Neutrophil (primary cell): Measurements from ENCODE around the gene DIP2C.

Experiments
- H3K27ac ChIP-seq: fragments of 200-600 bp; sonication (generic); 2 replicates; pipeline ENCODE4 v1.5.1; 2016; ENCODE audit warnings: mild to moderate bottlenecking, moderate library complexity
- H3K27me3 ChIP-seq: fragments of 200-600 bp; sonication (generic); 2 replicates; pipeline ENCODE4 v1.6.0; 2016; ENCODE audit warnings: mild to moderate bottlenecking
- H3K36me3 ChIP-seq: fragments of 200-600 bp; sonication (generic); 2 replicates; pipeline ENCODE4 v1.5.1; 2017
- H3K4me1 ChIP-seq, 2 experiments: fragments of 200-600 bp in 1 of 2; sonication (generic) in 1 of 2; 1 replicate in 1 of 2; 2 replicates in 1 of 2; pipeline versions ENCODE4 v1.5.1 to v1.6.1; 2013 to 2016; ENCODE audit warnings: low read depth in 1 of 2, low read length in 1 of 2, mild to moderate bottlenecking in 1 of 2, moderate library complexity in 1 of 2; ENCODE audit not compliant: control insufficient read depth in 1 of 2, insufficient read depth in 1 of 2
- H3K4me3 ChIP-seq, 2 experiments: fragments of 200-600 bp in 1 of 2; sonication (generic) in 1 of 2; 1 replicate in 1 of 2; 2 replicates in 1 of 2; pipeline ENCODE4 v1.5.1; 2013 to 2016; ENCODE audit warnings: low read depth in 1 of 2, low read length in 1 of 2, mild to moderate bottlenecking in 1 of 2, moderate library complexity in 1 of 2
- H3K9me3 ChIP-seq: fragments of 200-600 bp; sonication (generic); 2 replicates; pipeline ENCODE4 v1.5.1; 2016
- TF ChIP-seq, protein P1 (sequence below): fragments of 200-600 bp; sonication (generic); IDR thresholded peaks from 2 replicates; pipeline ENCODE4 v1.5.1; 2016; ENCODE audit warnings: antibody characterized with exemption

Gene DIP2C

DNA sequence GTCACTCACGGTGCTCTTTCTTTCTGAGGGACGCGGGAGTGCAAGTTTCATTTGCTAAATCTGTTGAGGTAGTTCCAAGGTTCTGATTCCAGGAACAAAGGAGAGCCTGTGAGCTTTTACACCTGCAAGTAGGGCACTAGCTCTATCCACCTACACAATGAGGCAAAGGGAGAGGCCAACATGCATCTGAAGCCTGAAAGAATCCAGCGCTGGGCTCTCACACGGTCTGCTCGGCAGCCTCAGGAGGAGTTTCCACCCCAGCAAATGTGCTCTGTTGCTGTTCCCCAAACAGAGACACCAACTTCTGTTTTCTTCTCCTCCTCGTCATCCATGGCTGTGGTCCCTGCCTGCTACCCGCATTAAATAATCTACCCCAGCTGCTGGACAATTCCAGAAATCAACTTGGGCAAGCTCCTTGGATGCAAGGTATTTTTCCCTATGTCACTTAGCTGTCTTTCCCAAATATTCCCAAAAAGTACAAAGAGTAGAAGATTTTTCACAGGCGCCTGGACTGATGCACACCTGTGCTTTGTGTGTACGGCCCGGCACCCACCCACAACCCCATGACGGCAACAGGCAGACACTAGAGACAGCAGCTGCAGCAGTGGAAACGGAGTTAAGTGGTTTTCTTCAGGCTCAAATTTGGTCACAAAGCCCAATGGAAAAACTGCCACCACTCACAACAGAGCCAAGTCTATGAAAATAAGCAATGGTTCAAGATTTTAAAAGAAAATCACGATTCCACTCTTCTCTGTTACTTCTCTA is 377.4 kb downstream of the DIP2C start:
- no peaks in the 10 kb centered on the region for H3K27me3 ChIP-seq
- no peaks in the 10 kb centered on the region for H3K9me3 ChIP-seq
- TF ChIP-seq, protein P1, sequence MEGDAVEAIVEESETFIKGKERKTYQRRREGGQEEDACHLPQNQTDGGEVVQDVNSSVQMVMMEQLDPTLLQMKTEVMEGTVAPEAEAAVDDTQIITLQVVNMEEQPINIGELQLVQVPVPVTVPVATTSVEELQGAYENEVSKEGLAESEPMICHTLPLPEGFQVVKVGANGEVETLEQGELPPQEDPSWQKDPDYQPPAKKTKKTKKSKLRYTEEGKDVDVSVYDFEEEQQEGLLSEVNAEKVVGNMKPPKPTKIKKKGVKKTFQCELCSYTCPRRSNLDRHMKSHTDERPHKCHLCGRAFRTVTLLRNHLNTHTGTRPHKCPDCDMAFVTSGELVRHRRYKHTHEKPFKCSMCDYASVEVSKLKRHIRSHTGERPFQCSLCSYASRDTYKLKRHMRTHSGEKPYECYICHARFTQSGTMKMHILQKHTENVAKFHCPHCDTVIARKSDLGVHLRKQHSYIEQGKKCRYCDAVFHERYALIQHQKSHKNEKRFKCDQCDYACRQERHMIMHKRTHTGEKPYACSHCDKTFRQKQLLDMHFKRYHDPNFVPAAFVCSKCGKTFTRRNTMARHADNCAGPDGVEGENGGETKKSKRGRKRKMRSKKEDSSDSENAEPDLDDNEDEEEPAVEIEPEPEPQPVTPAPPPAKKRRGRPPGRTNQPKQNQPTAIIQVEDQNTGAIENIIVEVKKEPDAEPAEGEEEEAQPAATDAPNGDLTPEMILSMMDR = no peak
- H3K27ac ChIP-seq = no peak overlapping the region
- no peaks in the 10 kb centered on the region for H3K4me1 ChIP-seq
- H3K36me3 ChIP-seq = no peaks in the 10 kb centered on the region
- no peak overlapping the region for H3K4me3 ChIP-seq

DNA sequence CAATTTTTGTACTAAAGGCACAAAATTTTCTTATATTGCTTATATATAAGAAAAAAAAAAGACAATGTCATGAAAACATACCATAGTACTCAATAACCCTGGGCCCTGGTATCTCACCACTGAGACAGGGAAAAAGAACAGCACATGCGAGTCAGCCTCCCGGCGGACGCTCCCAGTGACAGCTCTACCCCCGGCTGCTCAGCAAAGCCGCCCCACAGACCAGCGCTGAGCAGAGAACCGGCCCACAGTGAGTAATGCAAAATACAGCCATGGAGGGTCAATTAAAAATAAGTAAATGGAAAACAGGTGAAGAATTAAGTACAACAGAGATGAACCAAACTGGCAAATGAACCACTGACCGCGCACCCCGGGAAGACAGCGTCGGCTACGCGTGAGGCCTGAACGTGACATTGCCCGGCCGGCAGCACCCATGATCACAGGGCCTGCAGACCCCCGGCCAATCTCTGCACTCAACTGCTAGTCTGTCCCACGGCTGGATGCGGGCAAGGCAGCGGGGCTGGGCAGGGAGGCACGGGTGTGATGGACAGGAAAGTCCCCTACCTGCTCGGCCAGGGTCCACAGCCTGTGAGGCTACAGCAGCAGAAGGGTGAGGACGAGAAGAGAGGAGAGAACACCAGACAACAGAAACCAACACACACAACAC is 378.4 kb downstream of the DIP2C start:
- TF ChIP-seq, protein P1 = no peak

DNA sequence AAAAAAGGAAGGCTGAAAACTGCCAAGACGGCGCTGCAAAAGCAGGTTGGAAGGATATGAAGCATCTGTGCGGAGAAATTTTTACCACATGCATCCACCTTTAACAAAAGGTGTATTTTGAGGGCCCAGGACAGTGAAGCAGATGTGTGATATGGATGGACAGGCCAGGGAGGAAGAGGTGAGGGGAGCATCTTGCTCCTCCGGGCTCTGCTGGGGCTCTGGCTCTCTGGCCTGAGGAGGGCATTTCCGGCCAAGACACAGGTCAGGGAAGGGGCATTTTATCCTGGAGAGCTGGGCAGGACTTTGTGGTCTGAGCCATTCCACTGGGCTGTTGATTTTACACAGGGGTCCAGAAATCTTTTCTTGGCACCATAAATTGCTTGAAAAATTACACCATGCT is 379.1 kb downstream of the DIP2C start:
- Histone ChIP-seq H3K4me1 (peaks cover 4 to 5% of the 10 kb centered on the region in 2 experiments), H3K27ac (no peak overlapping the region), H3K9me3 (no peaks in the 10 kb centered on the region), H3K27me3 (no peaks in the 10 kb centered on the region), H3K4me3 (no peak overlapping the region), H3K36me3 (no peaks in the 10 kb centered on the region)
- TF ChIP-seq, protein P1 = no peak

More for the DNA sequence above, 378.4 kb downstream of the DIP2C start:
- Histone ChIP-seq H3K36me3 (no peaks in the 10 kb centered on the region), H3K27me3 (no peaks in the 10 kb centered on the region), H3K4me3 (no peak overlapping the region), H3K27ac (no peak overlapping the region), H3K4me1 (peaks cover 2 to 3% of the 10 kb centered on the region in 2 experiments), H3K9me3 (no peaks in the 10 kb centered on the region)

DNA sequence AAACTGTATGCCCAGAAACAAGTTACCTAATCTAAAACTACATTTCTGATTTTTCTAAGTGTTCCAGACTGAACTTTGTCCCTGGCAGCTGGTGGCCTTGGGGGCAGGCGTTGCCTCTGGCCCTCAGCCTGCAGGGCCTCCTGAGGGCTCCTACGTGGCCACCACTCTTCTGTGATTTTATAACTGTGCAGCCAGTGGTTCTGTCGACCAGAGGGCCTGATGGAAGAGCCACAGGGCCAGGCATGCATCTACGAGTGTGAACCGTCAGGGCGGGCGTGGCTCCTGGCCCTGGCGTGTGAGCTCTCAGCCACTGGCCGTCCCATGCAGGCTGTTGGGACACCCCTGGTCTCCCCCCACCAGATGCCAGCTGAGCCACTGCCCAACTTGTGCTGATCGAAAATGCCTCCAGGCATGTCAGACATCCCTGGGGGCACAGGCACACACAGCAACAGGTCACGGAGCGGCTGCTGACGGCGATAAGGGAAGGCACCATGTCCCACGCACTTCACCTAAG is 380.8 kb downstream of the DIP2C start:
- no peak overlapping the region for H3K4me3 ChIP-seq
- peaks cover 4 to 5% of the 10 kb centered on the region in 2 experiments for H3K4me1 ChIP-seq
- TF ChIP-seq, protein P1 = no peak
- H3K27ac ChIP-seq = no peak overlapping the region
- no peaks in the 10 kb centered on the region for H3K9me3 ChIP-seq
- H3K36me3 ChIP-seq = no peaks in the 10 kb centered on the region
- H3K27me3 ChIP-seq = no peaks in the 10 kb centered on the region

DNA sequence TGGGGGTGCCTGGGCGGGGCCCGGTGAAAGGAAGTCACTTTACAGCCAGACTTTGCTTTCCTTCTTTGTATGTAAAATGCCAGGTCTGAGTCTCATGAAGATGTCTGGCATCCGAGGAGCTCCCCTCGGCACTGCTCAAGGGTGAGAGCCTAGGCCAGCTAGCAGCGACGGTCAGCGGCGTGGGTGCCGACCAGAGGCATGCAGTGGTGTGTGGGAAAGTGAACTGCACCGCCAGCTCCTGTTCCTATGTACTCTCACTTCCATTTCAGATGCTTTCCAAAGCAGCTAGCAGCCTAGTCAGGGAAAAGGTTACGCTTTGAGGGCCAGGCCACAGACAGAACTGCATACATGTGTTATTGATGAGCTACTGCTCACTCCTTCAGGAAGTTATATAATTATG is 381.4 kb downstream of the DIP2C start:
- TF ChIP-seq, protein P1 = no peak
- Histone ChIP-seq H3K36me3 (no peaks in the 10 kb centered on the region), H3K9me3 (no peaks in the 10 kb centered on the region), H3K27ac (no peak overlapping the region), H3K4me1 (peaks cover 4 to 5% of the 10 kb centered on the region in 2 experiments), H3K27me3 (no peaks in the 10 kb centered on the region), H3K4me3 (no peak overlapping the region)
